ENCODE results near the gene PDXK. TPM values are rescaled to one million over a fixed set of nuclear protein-coding genes. Genes with fewer than 3 reads are reported as not detected.
A peak's percentile ranks its signal among the peaks of the same experiment; 100 is the strongest.
"Not testable (repeated sequence)": the region's sequence is repeated elsewhere in the genome, so short reads cannot be mapped to it uniquely, and the experiment has no call there.

Gene PDXK
- total RNA-seq, 1 experiment from 2014 or later, result 78.8 TPM

DNA sequence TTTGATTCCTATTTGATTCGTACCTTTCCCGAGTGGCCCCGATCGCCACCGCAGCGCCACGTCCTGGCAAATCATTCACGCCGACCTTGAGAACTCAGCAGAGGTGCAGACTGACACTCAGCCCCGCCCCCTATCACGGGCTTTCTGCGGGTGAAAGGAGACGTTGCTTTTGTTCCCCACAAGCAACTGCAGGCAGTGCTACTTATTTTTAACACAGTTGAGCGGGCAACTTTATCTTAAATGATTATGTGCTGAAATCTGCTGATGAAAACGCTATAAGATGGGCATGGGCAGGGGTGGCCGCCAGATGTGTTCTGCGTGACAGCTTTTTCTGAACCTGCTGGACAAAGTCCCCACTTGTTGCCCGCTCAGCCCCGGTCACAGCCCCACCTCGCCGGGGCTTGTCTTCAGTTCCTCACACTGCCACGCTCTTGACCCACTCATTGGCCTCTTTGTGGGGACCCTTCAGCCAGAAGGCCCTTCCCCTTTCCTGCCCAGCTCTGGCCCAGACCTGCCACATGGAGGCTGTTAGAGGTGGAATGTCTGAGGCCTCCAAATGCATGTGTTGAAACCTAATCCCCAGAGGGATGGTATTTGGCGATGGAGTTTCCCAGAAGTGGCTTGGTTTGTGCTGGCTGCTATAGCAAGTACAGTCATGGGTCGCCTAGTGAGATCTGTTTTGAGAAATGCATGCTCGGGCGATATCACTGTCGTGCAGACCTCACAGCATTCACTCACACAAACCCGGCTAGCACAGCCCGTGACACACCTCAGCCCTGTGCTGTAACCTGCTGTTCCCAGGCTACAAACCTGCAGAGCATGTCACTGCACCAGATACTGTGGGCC lies 15.7 kb upstream of the PDXK start:
- Histone ChIP-seq H3K4me3 (no peak overlapping the region), H3K4me1 (replicated peaks) (peaks cover 17% of the 10 kb centered on the region), H3K9me3 (replicated peaks) (no peaks in the 10 kb centered on the region), H3K36me3 (no peaks in the 10 kb centered on the region), H3K27ac (no peak overlapping the region), H3K27me3 (replicated peaks) (no peaks in the 10 kb centered on the region)
- DNase-seq (ENCODE audit: low read depth in 1 of 2, low spot score in 2 of 2), result no peak

DNA sequence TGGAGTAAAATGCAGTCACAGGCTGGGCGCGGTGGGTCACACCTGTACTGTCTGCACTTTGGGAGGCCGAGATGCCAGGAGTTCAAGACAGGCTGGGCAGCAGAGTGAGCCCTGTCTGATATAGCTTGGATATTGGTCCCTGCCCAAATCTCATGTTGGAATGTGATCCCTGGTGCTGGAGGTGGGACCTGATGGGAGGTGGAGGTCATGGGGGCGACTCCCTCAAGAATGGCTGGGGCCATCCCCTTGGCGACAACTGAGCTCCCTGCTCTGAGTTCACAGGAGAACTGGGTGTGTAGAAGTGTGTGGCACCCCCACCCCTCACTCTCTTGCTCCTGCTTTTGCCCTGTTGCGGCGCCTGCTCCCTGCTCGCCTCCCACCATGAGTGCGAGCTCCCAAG lies 11.5 kb upstream of the PDXK start:
- Histone ChIP-seq H3K27me3 (replicated peaks) (no peaks in the 10 kb centered on the region), H3K4me3 (no peak overlapping the region), H3K4me1 (replicated peaks) (peaks cover 9% of the 10 kb centered on the region), H3K9me3 (replicated peaks) (no peaks in the 10 kb centered on the region), H3K36me3 (no peaks in the 10 kb centered on the region), H3K27ac (no peak overlapping the region)
- no peak for DNase-seq (ENCODE audit: low read depth in 1 of 2, low spot score in 2 of 2)

DNA sequence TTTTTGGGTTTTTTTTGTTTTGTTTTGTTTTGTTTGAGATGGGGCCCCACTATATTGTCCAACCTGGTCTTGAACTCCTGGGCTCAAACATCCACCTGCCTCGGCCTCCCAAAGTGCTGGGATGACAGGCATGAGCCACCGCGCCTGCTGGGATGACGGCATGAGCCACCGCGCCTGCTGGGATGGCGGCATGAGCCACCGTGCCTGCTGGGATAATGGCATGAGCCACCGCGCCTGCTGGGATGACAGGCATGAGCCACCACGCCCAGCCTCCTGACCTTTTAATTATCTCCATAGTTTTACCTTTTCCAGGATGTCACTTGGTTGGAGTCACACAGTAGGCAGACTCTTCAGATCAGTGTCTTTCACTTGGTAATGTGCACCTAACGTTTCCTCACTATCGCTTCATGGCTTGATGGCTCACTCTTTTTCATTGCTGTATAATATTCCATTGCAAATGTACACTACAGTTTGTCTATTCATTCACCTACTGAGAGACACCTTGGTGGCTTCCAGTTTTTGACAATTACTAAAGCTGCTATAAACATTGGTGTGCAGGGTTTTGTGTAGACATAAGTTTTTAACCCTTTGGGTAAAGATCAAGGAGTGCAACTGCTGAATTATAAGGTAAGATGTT lies 10.1 kb upstream of the PDXK start:
- Histone ChIP-seq H3K9me3 (replicated peaks) (no peaks in the 10 kb centered on the region), H3K27ac (no peak overlapping the region), H3K27me3 (replicated peaks) (no peaks in the 10 kb centered on the region), H3K4me3 (no peak overlapping the region), H3K36me3 (no peaks in the 10 kb centered on the region), H3K4me1 (replicated peaks) (peaks cover 14% of the 10 kb centered on the region)
- DNase-seq (ENCODE audit: low read depth in 1 of 2, low spot score in 2 of 2), result no peak

DNA sequence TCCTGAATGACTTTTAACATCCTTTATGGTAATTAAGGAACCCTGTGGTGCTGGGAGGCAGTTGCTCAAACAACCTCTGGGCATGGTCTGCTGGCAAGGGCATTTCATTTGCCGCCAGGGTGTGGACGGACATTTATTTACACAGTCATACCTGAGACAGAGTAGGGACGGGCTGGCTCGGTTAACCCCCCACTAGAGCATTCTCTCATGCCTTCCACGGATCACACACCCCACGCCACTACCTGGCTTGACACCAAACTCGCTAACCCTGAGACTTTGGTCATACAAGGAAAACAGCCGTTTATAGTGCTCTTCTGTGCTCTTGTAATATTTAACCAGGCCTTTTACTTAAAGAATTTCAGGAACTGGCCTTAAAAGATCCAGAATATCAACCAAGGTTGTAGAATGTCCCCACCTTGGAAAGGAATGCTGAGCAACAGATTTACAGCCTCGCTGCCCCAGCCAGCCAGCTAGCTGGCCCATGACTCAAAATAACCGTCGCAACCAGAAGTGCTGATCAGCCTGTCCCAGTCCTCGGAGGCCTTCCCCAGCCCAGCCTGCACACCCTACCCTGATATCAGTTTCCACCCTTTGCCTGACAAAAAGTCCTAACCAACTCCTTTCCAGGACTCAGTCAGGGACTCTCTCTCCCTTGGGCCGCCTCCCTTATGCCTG lies 6.5 kb upstream of the PDXK start:
- Histone ChIP-seq H3K27ac (peak overlapping the region; percentile 81), H3K9me3 (replicated peaks) (no peaks in the 10 kb centered on the region), H3K27me3 (replicated peaks) (no peaks in the 10 kb centered on the region), H3K4me1 (replicated peaks) (peaks cover 14% of the 10 kb centered on the region), H3K4me3 (no peak overlapping the region), H3K36me3 (no peaks in the 10 kb centered on the region)
- DNase-seq (ENCODE audit: low read depth in 1 of 2, low spot score in 2 of 2), result no peak

DNA sequence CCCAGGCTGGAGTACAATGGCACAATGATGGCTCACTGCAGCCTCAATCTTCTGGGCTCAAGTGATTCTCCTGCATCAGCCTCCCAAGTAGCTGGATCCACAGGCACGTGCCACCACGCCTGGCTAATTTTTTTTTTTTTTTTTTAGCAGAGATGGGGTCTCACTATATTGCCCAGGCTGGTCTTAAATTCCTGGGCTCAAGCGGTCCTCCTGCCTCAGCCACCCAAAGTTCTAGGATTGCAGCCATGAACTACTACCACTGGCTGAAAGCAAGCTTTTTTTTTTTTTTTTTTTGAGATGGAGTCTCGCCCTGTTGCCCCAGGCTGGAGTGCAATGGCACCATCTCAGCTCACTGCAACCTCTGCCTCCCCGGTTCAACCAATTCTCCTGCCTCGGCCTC lies 5.8 kb upstream of the PDXK start:
- H3K4me1 ChIP-seq (replicated peaks), result peaks cover 16% of the 10 kb centered on the region
- H3K9me3 ChIP-seq (replicated peaks); H3K27me3 ChIP-seq (replicated peaks); H3K4me3 ChIP-seq; H3K36me3 ChIP-seq; DNase-seq (ENCODE audit: low read depth in 1 of 2, low spot score in 2 of 2): not testable (repeated sequence)
- peak overlapping the region; percentile 81 for H3K27ac ChIP-seq

DNA sequence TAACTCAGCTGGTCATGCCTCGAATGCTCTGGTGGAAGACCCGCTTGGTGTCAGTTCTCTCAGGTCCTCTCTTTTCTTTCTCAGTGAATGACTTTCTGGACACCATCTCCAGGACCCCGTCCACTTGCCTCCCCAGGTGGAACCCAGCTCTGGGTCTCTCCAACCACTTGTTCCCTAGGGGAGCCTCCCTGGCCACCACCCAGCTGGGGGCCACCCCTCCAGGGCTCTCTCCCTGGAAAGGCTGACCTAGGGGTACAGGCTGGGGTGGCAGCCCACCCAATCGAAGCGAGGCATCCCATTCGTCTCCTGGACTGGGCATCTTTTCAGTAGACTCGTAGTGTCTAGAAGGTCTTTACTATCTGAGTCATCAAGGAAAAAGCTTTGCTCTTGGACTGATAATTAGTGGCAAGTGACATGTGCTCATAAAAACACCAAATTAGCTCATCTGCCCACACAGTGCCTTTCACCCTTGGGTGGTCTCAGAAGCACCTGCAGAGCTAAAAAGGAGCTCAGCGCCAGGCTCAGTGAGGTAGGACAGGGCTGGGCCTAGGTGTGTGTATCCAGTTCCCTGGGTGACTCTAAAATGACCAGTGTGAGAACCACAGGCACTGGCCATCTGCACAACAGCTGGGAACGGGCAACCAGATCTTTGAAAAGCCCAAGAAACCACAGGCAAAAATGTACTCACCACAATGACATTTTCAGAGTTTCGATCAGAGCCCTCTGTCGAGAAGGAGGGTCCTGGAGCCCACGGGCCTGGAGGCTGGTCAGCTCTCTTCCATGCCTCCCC lies 2.4 kb upstream of the PDXK start:
- H3K27ac ChIP-seq, result no peak overlapping the region
- DNase-seq (ENCODE audit: low read depth in 1 of 2, low spot score in 2 of 2), result no peak
- H3K27me3 ChIP-seq (replicated peaks), result no peaks in the 10 kb centered on the region
- peaks cover 37% of the 10 kb centered on the region for H3K4me1 ChIP-seq (replicated peaks)
- H3K36me3 ChIP-seq, result peaks cover 23% of the 10 kb centered on the region
- H3K9me3 ChIP-seq (replicated peaks), result 0 out of 2 replicates have a peak, but pooled peaks cover 2% of the 10 kb centered on the region
- no peak overlapping the region for H3K4me3 ChIP-seq

DNA sequence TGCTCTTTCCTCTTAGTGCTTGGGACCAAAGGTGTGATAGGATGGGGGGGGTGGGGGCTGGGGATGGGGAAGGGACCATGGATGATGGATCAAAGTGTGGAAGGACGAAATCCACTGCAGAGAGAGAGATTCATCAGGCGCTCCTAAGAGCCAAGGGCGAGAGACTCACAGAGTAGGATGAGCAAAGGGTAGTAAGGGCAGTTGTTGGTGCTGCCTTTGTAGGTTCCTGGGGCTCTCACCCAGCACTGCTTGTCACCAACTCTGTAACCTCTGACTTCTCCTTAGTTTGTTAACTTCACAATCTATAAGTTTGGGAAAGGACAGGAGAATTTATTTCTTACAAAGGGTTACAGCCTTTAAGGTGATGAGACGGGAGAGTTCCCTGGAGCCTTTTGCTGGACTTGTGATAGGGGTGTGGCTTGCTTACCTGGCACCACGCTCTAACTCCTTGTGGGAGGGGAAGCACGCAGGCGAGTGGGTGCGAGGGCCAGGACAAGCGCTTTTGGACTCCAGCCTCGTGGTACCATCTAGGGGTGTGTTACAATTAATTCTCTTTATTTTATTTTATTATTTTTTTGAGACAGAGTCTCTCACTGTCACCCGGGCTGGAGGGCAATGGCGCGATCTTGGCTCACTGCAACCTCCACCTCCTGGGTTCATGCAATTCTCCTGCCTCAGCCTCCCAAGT lies 1.6 kb upstream of the PDXK start:
- H3K27me3 ChIP-seq (replicated peaks), result no peaks in the 10 kb centered on the region
- H3K4me3 ChIP-seq, result no peak overlapping the region
- peaks cover 30% of the 10 kb centered on the region for H3K4me1 ChIP-seq (replicated peaks)
- H3K27ac ChIP-seq, result no peak overlapping the region
- H3K9me3 ChIP-seq (replicated peaks), result 0 out of 2 replicates have a peak, but pooled peaks cover 2% of the 10 kb centered on the region
- no peak for DNase-seq (ENCODE audit: low read depth in 1 of 2, low spot score in 2 of 2)
- H3K36me3 ChIP-seq, result peaks cover 28% of the 10 kb centered on the region

DNA sequence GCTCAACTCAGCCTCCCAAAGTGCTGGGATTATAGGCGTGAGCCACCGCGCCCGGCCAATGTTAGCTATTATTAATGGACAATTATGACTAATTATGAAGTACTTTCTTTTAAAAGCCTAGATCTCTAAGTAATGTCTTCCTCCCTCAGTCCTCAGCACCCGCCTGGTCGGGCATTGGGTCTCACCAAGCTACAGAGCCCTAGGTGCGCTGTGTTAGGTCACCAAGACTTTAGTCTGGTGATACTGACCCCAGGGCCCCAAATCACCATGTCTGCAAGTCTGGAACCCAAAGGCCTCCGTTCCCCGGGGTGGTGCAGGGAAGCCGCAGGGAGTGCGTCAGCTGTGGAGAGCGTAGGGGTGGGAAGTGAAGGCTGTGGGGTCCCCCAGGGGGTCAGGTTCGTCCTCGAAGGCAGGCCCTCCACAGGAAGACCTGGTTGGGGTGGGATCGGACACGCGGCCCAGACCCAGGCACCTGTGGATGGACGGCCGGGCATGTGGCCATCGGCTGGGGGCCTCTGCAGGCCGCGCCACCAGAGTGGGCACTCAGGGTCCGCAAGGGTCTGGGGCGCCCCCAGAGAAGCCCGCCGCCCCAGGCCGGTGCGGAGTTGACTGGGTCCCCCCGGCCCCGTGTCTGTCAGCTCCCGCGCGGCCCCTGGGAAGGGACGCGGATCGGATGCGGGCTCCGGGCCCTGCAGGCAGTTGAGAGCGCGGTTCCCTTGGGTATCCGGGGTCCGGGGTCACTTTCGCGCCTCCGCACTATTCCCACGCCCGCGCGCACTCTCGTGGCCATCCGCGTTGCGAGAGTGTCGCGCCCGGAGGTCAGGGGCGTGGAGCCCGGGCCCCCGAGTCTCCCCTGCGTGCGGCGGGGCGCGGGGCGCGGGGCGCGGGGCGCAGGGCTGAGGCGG lies 710 bp upstream of the PDXK start:
- Histone ChIP-seq H3K9me3 (replicated peaks) (0 out of 2 replicates have a peak, but pooled peaks cover 2% of the 10 kb centered on the region), H3K27me3 (replicated peaks) (no peaks in the 10 kb centered on the region), H3K4me3 (peak overlapping the region; percentile 97), H3K4me1 (replicated peaks) (peaks cover 24% of the 10 kb centered on the region), H3K27ac (no peak overlapping the region), H3K36me3 (peaks cover 28% of the 10 kb centered on the region)
- DNase-seq (ENCODE audit: low read depth in 1 of 2, low spot score in 2 of 2), result no peak

DNA sequence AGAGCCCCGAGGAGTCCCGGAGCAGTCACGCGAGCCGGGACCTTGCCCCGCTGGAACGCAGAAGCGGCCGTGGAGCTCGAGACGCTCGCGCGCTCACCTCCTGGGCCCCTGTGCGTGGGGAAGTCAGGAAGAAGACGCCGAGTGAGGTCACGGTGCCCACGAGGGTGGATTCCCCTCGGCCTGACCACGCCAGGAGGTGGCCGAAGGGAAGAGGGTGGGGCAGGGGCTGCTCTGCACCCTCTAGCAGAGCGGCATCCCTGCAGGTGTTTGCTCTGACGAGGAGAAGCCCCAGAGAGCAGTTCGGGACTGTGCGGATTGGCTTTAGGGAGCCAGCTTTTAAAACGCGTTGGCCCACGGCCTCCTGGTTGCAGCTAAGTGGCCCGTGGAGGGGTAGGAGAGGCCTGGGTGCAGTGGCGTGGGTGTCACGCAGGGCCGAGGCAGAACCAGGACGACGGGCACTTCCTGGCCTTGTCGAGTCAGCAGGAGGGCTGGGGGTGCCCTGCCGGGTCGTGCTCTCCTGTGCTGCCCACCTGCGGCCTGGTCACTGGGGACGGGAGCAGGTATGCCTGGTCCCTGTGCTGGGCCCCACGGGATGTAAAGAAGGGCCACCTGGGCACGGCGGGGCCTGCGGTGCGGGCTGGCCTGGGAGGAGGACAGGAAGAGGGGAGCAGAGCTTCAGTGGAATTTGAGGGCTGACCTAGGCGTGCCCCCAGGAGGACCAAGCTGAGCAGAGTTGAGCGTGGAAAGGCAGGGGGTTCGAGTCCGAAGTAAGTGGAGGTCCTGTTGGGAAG lies 1.0 kb downstream of the PDXK start:
- no peak for DNase-seq (ENCODE audit: low read depth in 1 of 2, low spot score in 2 of 2)
- Histone ChIP-seq H3K27ac (peak overlapping the region; percentile 62), H3K4me1 (replicated peaks) (peaks cover 24% of the 10 kb centered on the region)

DNA sequence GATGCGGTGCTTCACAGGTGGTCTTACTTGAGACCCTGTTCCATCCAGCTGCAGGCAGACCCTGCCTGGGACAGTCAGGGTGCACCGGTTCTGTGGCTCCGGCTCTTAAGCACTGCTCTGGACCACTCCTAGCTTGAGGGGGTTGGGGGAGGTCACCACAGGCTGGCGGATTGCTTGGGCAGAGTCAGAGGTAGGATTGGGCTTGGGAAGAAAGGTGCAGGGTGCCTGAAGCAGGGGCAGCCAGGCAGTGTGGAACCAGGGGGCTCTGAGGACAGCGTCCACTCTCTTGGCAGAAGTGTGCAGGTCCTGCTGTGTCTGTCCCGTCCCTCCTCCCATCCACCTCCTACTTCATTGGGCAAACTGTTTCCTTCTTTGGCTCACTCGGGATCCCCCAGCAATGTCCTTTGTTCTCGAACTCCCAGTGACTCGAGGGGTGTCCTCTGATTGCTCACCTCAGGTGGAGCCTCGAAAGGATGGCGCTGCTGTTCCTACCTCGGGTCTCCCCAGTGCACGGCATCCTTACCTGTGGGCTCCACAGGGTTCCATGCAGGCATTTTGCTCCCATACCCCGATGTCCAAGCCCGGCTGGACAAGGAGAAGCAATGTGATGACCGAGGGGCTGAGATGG lies 1.7 kb downstream of the PDXK start:
- H3K27ac ChIP-seq, result no peak overlapping the region

More for the DNA sequence above, 1.0 kb downstream of the PDXK start:
- H3K9me3 ChIP-seq (replicated peaks), result 0 out of 2 replicates have a peak, but pooled peaks cover 2% of the 10 kb centered on the region
- peak overlapping the region; percentile 97 for H3K4me3 ChIP-seq
- H3K36me3 ChIP-seq, result peaks cover 36% of the 10 kb centered on the region
- no peaks in the 10 kb centered on the region for H3K27me3 ChIP-seq (replicated peaks)

DNA sequence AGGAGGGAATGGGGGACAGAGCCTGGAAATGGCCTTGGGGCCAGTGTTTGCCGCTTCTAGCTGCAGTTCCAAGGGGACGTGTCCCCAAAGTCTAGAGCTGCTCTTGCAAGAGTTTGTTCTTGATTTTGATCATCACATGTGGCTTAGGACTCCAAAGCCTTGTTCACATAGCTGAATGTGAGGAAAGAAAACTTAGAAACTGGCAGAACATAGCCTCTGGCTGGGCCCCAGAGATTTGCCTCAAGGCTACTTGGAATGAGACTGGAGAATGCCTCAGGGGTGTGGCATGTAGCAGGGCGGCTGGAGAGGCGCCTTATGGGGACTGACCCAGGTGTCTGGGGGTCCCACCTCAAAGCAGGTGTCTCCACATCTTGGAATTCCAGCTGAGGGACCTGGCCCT lies 2.3 kb downstream of the PDXK start:
- no peak overlapping the region for H3K27ac ChIP-seq
- DNase-seq (ENCODE audit: low read depth in 1 of 2, low spot score in 2 of 2), result no peak
- H3K4me3 ChIP-seq, result no peak overlapping the region
- H3K9me3 ChIP-seq (replicated peaks), result 0 out of 2 replicates have a peak, but pooled peaks cover 2% of the 10 kb centered on the region
- H3K36me3 ChIP-seq, result peaks cover 36% of the 10 kb centered on the region
- H3K27me3 ChIP-seq (replicated peaks), result no peaks in the 10 kb centered on the region
- peaks cover 24% of the 10 kb centered on the region for H3K4me1 ChIP-seq (replicated peaks)

More for the DNA sequence above, 1.7 kb downstream of the PDXK start:
- Histone ChIP-seq H3K4me1 (replicated peaks) (peaks cover 24% of the 10 kb centered on the region), H3K4me3 (peak overlapping the region; percentile 97), H3K9me3 (replicated peaks) (0 out of 2 replicates have a peak, but pooled peaks cover 2% of the 10 kb centered on the region), H3K27me3 (replicated peaks) (no peaks in the 10 kb centered on the region), H3K36me3 (peaks cover 36% of the 10 kb centered on the region)
- DNase-seq (ENCODE audit: low read depth in 1 of 2, low spot score in 2 of 2), result no peak
